Cardiac fibroblast (primary cell): Measurements from ENCODE around the gene ATXN3.
A peak's percentile ranks its signal among the peaks of the same experiment; 100 is the strongest.

Source experiments
- DNase-seq, 2 donors: peaks; one replicate each; pipeline versions ENCODE4 v3.0.0 to v3.0.0-alpha.2; 2010; ENCODE audit warnings: low read depth in 2 of 2
- H3K4me3 ChIP-seq, 2 donors: replicated peaks in 1 of 2; 1 replicate in 1 of 2; 2 replicates in 1 of 2; pipeline ENCODE4 v1.5.1; 2011; ENCODE audit warnings: low read depth in 2 of 2, low read length in 2 of 2, mild to moderate bottlenecking in 2 of 2, moderate library complexity in 1 of 2
- CTCF ChIP-seq: IDR thresholded peaks from one replicate; pipeline ENCODE4 v1.5.1; 2011; ENCODE audit warnings: low read depth, mild to moderate bottlenecking, low read length, inconsistent platforms

The ATXN3 gene

GRCh38 chr14:92040431-92041051, 65.8 kb downstream of the ATXN3 start:
- DNase-seq: peak; percentile 29 to 34
- no peak for TF ChIP-seq CTCF
- peak overlapping the region; percentile 87 to 92 for H3K4me3 ChIP-seq

- peak; percentile 94 to 95 for DNase-seq
- TF ChIP-seq CTCF: no peak
Measured at GRCh38 chr14:92039719-92040430, 66.5 kb downstream of the ATXN3 start, which contains the start of gene TRIP11. TSS of gene TRIP11 (minus strand) at chr14:92040059. CDS start at chr14:92039685, 374 bp downstream.

GRCh38 chr14:92039063-92039718, 67.2 kb downstream of the ATXN3 start:
- TF ChIP-seq CTCF: no peak
- DNase-seq: peak; percentile 71 to 81
- H3K4me3 ChIP-seq: peak overlapping the region; percentile 87 to 92

More at GRCh38 chr14:92039719-92040430, 66.5 kb downstream of the ATXN3 start, which contains the start of gene TRIP11:
- peak within 1 kb of the TSS; percentile 87 to 92 for H3K4me3 ChIP-seq

DNA sequence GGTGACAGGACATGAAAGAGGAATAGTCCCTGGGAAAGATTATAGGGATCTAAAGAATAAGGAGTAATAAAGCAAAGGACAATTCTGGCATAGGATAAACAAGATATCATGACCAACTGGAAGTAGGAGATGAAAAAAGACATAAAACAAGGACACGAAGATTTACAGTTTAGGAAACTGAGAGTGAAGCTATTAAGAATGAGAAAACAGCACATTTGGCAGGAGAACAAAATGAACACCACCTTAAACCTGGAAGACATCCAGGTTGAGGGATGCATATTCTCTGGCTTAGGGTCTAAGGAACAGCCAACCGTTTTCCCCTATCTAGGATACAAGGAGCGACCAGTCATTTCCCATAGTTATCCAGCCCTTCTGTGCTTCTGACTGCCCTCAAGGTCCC, 68.4 kb downstream of the ATXN3 start:
- TF ChIP-seq CTCF: no peak
- peak overlapping the region in 1 of 2 donors; percentile 87 for H3K4me3 ChIP-seq
- DNase-seq: peak; percentile 3 to 9

DNA sequence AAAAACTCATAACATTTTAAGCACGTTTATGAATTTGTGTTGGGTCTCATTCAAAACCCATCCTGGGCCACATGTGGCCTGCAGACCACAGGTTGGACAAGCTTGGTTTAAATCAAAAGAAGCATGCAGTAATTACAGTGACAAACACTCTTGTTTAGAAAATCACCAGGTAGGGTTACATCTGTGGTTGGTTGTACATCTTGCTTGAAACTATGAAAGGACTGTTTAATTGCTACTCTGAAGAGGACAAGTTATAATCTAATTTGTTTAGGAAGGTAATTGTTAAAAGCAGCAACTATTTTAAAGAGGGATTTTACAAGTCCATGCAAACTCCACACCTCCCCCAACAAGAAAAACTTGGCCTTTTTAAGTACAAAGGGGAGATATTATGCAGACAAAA, 70.5 kb downstream of the ATXN3 start:
- DNase-seq: no peak
- no peak for TF ChIP-seq CTCF
- no peak overlapping the region for H3K4me3 ChIP-seq

- no peak overlapping the region for H3K4me3 ChIP-seq
- DNase-seq: no peak
- TF ChIP-seq CTCF: no peak
Measured at GRCh38 chr14:92033906-92034687, 72.3 kb downstream of the ATXN3 start.
